GM06990 (cell line): ENCODE results near the gene FAP.

Experiments
- DNase-seq: peaks from one replicate; pipeline ENCODE4 v3.0.0-alpha.2; 2011; ENCODE audit not compliant: insufficient read length; ENCODE audit errors: extremely low read depth
- H3K27me3 ChIP-seq: replicated peaks from 2 replicates; pipeline ENCODE4 v1.6.0; 2011; ENCODE audit warnings: low read length; ENCODE audit not compliant: control insufficient read depth, insufficient read depth
- H3K36me3 ChIP-seq: 2 replicates; pipeline ENCODE4 v1.5.1; 2011; ENCODE audit warnings: low read length; ENCODE audit not compliant: control insufficient read depth, insufficient read depth
- H3K4me3 ChIP-seq: replicated peaks from 2 replicates; pipeline ENCODE4 v1.5.1; 2011; ENCODE audit warnings: low read depth, mild to moderate bottlenecking, control low read depth, low read length
- CTCF ChIP-seq: IDR thresholded peaks from 2 replicates; pipeline ENCODE4 v1.5.1; 2011; ENCODE audit warnings: low read length, control low read depth, mild to moderate bottlenecking, inconsistent platforms; ENCODE audit not compliant: insufficient read depth, poor library complexity, severe bottlenecking

Gene FAP

DNA sequence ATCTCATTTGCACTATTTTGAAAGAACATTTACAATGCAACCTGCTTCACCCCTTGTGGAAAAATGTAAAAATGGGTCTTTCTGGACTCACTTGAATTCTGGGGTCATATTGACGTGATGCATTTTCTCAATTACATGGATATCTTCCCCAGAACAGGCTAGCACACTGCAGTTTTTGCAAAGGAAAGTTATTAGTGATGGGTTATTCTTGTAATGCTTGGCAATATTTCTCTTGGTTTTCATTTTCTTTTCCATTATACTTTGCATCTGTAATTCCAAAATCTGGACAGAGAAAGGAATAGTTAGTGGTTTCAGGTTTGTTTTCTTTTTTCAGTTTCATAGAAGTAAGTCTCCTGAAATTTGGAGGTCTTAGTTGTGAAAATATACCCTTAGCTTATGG, 24.8 kb upstream of the FAP start:
- DNase-seq: no peak
- no peak for TF ChIP-seq CTCF
- no peaks in the 10 kb centered on the region for H3K27me3 ChIP-seq

GRCh38 chr2:162267496-162267895, 24.3 kb upstream of the FAP start:
- Histone ChIP-seq H3K27me3 (no peaks in the 10 kb centered on the region), H3K36me3 (no peaks in the 10 kb centered on the region; the same call in none of the 2 replicates), H3K4me3 (no peak overlapping the region)
- no peak for TF ChIP-seq CTCF
- DNase-seq: no peak

More for the DNA sequence above, 24.8 kb upstream of the FAP start:
- H3K4me3 ChIP-seq: no peak overlapping the region
- H3K36me3 ChIP-seq: no peaks in the 10 kb centered on the region; the same call in none of the 2 replicates

DNA sequence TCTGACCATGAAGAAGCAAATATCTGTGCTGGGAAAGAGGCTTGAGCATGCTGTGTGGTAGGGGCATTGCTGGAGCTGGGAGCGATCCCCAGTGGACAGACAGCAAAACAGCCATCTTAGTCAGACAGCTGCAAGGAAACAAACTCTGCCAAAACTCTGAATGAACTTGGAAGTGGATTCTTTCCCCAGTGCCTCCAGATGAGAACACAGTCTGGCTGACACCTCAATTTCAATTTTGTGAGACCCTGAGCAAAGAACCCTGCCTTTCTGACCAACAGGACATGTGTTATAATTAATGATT, 23.2 kb upstream of the FAP start:
- H3K27me3 ChIP-seq: no peaks in the 10 kb centered on the region
- no peaks in the 10 kb centered on the region; the same call in 1 of the 2 replicates for H3K36me3 ChIP-seq
- H3K4me3 ChIP-seq: no peak overlapping the region
- DNase-seq: no peak
- no peak for TF ChIP-seq CTCF

- TF ChIP-seq CTCF: no peak
Measured at GRCh38 chr2:162265666-162266459, 22.6 kb upstream of the FAP start.

DNA sequence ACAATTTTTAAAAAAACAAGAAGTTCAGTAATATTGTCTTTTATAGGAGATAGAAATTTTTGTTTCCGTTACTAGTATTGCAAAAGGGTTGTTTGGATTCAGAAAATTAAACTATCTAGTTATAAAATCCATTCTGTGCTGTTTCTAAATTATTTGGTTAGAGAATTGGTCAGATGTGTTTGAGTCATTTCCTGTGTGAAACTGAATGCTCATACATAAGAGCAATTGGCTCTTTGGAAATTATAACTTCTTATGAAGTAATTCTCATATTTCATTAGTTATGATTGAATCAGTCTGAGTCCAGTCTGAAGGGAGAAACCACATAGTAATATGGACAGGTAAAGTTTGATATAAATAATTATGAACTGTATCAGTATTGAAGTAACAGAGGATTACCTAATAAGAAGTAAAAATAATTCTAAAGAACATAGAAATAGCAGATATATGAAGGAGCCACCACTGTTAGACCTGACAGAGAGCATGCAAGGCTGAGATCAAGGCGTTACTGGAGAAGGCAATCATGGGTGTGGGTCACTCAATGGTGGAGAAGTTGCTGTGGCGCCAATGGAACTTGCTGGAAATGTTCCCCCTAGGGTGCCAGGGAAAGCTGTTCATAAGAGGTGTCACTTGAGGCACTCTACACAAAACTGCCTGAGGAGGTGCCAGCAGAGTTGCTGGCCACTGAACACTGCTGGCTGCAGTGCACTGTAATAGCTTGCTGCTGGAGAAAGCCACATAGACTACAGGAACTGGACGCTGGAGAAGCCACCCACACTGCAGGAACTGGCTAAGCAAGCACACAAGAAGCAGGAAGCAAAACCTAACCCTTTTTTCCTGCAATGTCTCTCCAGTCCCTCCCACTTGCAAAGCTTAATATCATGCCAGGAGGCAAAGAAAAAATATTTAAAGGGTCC, 18.0 kb upstream of the FAP start:
- Histone ChIP-seq H3K36me3 (no peaks in the 10 kb centered on the region; the same call in 1 of the 2 replicates), H3K4me3 (no peak overlapping the region), H3K27me3 (no peaks in the 10 kb centered on the region)
- no peak for TF ChIP-seq CTCF
- DNase-seq: no peak

More at GRCh38 chr2:162265666-162266459, 22.6 kb upstream of the FAP start:
- no peak overlapping the region for H3K4me3 ChIP-seq
- DNase-seq: no peak
- H3K27me3 ChIP-seq: no peaks in the 10 kb centered on the region
- no peaks in the 10 kb centered on the region; the same call in 1 of the 2 replicates for H3K36me3 ChIP-seq
